Measurements from ENCODE around the gene BCL3. TPM values are rescaled to one million over a fixed set of nuclear protein-coding genes. Genes with fewer than 3 reads are reported as not detected.

BCL3 gene
- total RNA-seq, 1 experiment from 2014 or later = 2.2 TPM

- Histone ChIP-seq H4K20me1 (ENCODE audit: control insufficient read depth, insufficient read depth, insufficient read length) (peaks cover 2% of the 10 kb centered on the region), H3K9me3 (ENCODE audit: control insufficient read depth, low read depth, low read length) (no peaks in the 10 kb centered on the region), H3K27ac (ENCODE audit: insufficient read length, low read depth, low read length) (no peak overlapping the region), H3K4me2 (ENCODE audit: insufficient read depth, insufficient read length, low read length) (no peak overlapping the region), H3K14ac (ENCODE audit: insufficient read depth, low read length) (no peak overlapping the region), H3K4ac (ENCODE audit: low read depth, low read length) (no peak overlapping the region), H2AK5ac (ENCODE audit: insufficient read length, low read length) (no peak overlapping the region), H2AFZ (ENCODE audit: low read length) (no peak overlapping the region), H4K91ac (ENCODE audit: insufficient read length, low read depth, low read length) (no peak overlapping the region), H3K79me1 (ENCODE audit: insufficient read depth, low read depth, low read length, poor library complexity, severe bottlenecking) (no peaks in the 10 kb centered on the region), H2BK15ac (ENCODE audit: low read depth, low read length) (no peak overlapping the region), H3K23ac (ENCODE audit: insufficient read length, low read depth, low read length) (no peak overlapping the region), H3K23me2 (ENCODE audit: insufficient read length, low read depth, low read length, poor library complexity, severe bottlenecking) (peaks cover 3% of the 10 kb centered on the region), H2BK120ac (ENCODE audit: low read depth, low read length, poor library complexity, severe bottlenecking) (no peak overlapping the region), H3K18ac (ENCODE audit: insufficient read length, low read depth, low read length) (no peak overlapping the region), H3K27me3 (ENCODE audit: insufficient read depth, low read length) (peaks cover 3% of the 10 kb centered on the region; the same call in 1 of the 2 replicates), H4K8ac (replicated peaks; ENCODE audit: insufficient read length, low read depth, low read length) (no peak overlapping the region), H3K4me1 (ENCODE audit: insufficient read depth, low read length) (no peaks in the 10 kb centered on the region; the same call in 1 of the 2 replicates), H3K9ac (ENCODE audit: extremely low read depth, insufficient read length, low read length) (no peak overlapping the region), H4K5ac (ENCODE audit: insufficient read length, low read depth, low read length) (no peak overlapping the region), H2BK5ac (ENCODE audit: insufficient read length, low read length) (no peak overlapping the region), H3K56ac (ENCODE audit: insufficient read length, low read depth, low read length) (no peak overlapping the region), H2BK12ac (ENCODE audit: insufficient read length, low read depth, low read length) (no peak overlapping the region), H2BK20ac (ENCODE audit: low read depth, low read length, poor library complexity, severe bottlenecking) (no peak overlapping the region), H3T11ph (ENCODE audit: low read length) (no peak overlapping the region), H3K79me2 (ENCODE audit: insufficient read depth, low read length) (no peaks in the 10 kb centered on the region)
- Mint-ChIP-seq H3K4me3 (no peak overlapping the region), H3K36me3 (ENCODE audit: insufficient read depth in 1 of 3, low read depth in 3 of 3) (peaks cover 2 to 5% (median 3%) of the 10 kb centered on the region in 3 experiments; a peak in 3 of 7 replicates), H3K27ac (no peak overlapping the region), H3K4me1 (peaks cover 6 to 10% of the 10 kb centered on the region in 2 experiments), H3K9me3 (peaks cover 8 to 9% of the 10 kb centered on the region in 2 experiments), H3K27me3 (ENCODE audit: low read depth) (peaks cover 33% of the 10 kb centered on the region)
- TF ChIP-seq CTCF (conservative IDR thresholded peaks at IDR 0.05) = no peak
- WGBS (ENCODE audit: extremely low coverage, insufficient read length, low lambda C conversion rate) = no CpG with 5 or more reads among the region's 3 CpGs
- no peak for DNase-seq
Observed at GRCh38 chr19:44772959-44773358, 24.5 kb downstream of the BCL3 start.

All from H9 (cell line).